ENCODE data around the gene AGR2. TPM values are rescaled to one million over a fixed set of nuclear protein-coding genes. Genes with fewer than 3 reads are reported as not detected.

The AGR2 gene
- total and polyA plus RNA-seq, 8 donors = 63.2 to 376 (median 104) TPM

GRCh38 chr7:16833373-16833772 lies 28.6 kb upstream of the AGR2 start:
- Histone ChIP-seq H3K4me3 (no peak overlapping the region), H3K27me3 (no peaks in the 10 kb centered on the region), H3K9me3 (peaks cover 0 to 2% of the 10 kb centered on the region in 2 donors), H3K4me1 (no peaks in the 10 kb centered on the region), H3K36me3 (no peaks in the 10 kb centered on the region), H3K27ac (no peak overlapping the region)
- TF ChIP-seq CTCF (IDR thresholded peaks at IDR 0.05) = no peak
- no peak for DNase-seq
- ATAC-seq = no peak
- intact Hi-C loops (cut with DNase I) = no loop called here

GRCh38 chr7:16826060-16826459 lies 21.3 kb upstream of the AGR2 start:
- no peak for ATAC-seq
- Histone ChIP-seq H3K4me1 (no peaks in the 10 kb centered on the region), H3K27ac (no peak overlapping the region), H3K27me3 (no peaks in the 10 kb centered on the region), H3K4me3 (no peak overlapping the region), H3K9me3 (peaks cover 0 to 2% of the 10 kb centered on the region in 2 donors), H3K36me3 (no peaks in the 10 kb centered on the region)
- no peak for DNase-seq
- intact Hi-C loops (cut with DNase I) = no loop called here
- TF ChIP-seq CTCF (IDR thresholded peaks at IDR 0.05) = no peak

- no peak for DNase-seq
- peaks cover 0 to 2% of the 10 kb centered on the region in 2 donors for H3K9me3 ChIP-seq
- H3K36me3 ChIP-seq = no peaks in the 10 kb centered on the region
- H3K4me1 ChIP-seq = no peaks in the 10 kb centered on the region
- TF ChIP-seq CTCF (IDR thresholded peaks at IDR 0.05) = no peak
- H3K27me3 ChIP-seq = no peaks in the 10 kb centered on the region
- H3K4me3 ChIP-seq = no peak overlapping the region
- no peak overlapping the region for H3K27ac ChIP-seq
- peak; percentile 35 for ATAC-seq
- intact Hi-C loops (cut with DNase I) = no loop called here
Observed at GRCh38 chr7:16822029-16822428, 17.2 kb upstream of the AGR2 start.

- Histone ChIP-seq H3K36me3 (no peaks in the 10 kb centered on the region), H3K27me3 (no peaks in the 10 kb centered on the region), H3K4me1 (peaks cover 0 to 6% of the 10 kb centered on the region in 2 donors), H3K27ac (no peak overlapping the region), H3K9me3 (peaks cover 0 to 2% of the 10 kb centered on the region in 2 donors), H3K4me3 (no peak overlapping the region)
- ATAC-seq (no peak), DNase-seq (no peak)
- TF ChIP-seq CTCF (IDR thresholded peaks at IDR 0.05) = no peak
- intact Hi-C loops (cut with DNase I) = no loop called here
Observed at GRCh38 chr7:16818732-16819131, 13.9 kb upstream of the AGR2 start.

- H3K27ac ChIP-seq = no peak overlapping the region
- no peak overlapping the region for H3K4me3 ChIP-seq
- DNase-seq (no peak), ATAC-seq (peak; percentile 81)
- intact Hi-C loops (cut with DNase I) = no loop called here
- peaks cover 0 to 2% of the 10 kb centered on the region in 2 donors for H3K9me3 ChIP-seq
- H3K27me3 ChIP-seq = no peaks in the 10 kb centered on the region
- TF ChIP-seq CTCF (IDR thresholded peaks at IDR 0.05) = no peak
- peaks cover 0 to 16% of the 10 kb centered on the region in 2 donors for H3K4me1 ChIP-seq
- H3K36me3 ChIP-seq = no peaks in the 10 kb centered on the region
Observed at GRCh38 chr7:16817536-16817935, 12.7 kb upstream of the AGR2 start.
